Central memory CD8-positive, alpha-beta T cell (primary cell): ENCODE measurements around the gene CFD.
"Not testable (repeated sequence)": the region's sequence is repeated elsewhere in the genome, so short reads cannot be mapped to it uniquely, and the experiment has no call there.

Experiments
- ATAC-seq: fragments of 150-1000 bp; cut with Tn5 transposase; replicated peaks from 2 replicates; pipeline ENCODE4 v1.10.0; 2022; ENCODE audit warnings: mild to moderate bottlenecking, moderate FRiP score, moderate number of reproducible peaks; ENCODE audit not compliant: poor library complexity, severe bottlenecking; ENCODE audit errors: extremely low read depth
- DNase-seq, 2 donors: peaks; one replicate each; pipeline ENCODE4 v3.0.0; 2021; ENCODE audit warnings: low spot score in 2 of 2
- H3K27ac Mint-ChIP-seq: one replicate; pipeline ENCODE4 v1.8.0; 2022; ENCODE audit warnings: low read depth, mild to moderate bottlenecking, moderate library complexity, mixed read lengths
- H3K27me3 Mint-ChIP-seq: one replicate; pipeline ENCODE4 v1.8.0; 2022; ENCODE audit warnings: mixed read lengths
- H3K36me3 Mint-ChIP-seq: one replicate; pipeline ENCODE4 v1.8.0; 2022; ENCODE audit warnings: mild to moderate bottlenecking, moderate library complexity, mixed read lengths; ENCODE audit not compliant: insufficient read depth
- H3K4me1 Mint-ChIP-seq: one replicate; pipeline ENCODE4 v1.8.0; 2022; ENCODE audit warnings: mixed read lengths
- H3K4me3 Mint-ChIP-seq: one replicate; pipeline ENCODE4 v1.8.0; 2022; ENCODE audit warnings: mild to moderate bottlenecking, moderate library complexity, mixed read lengths
- H3K9me3 Mint-ChIP-seq: one replicate; pipeline ENCODE4 v1.8.0; 2022; ENCODE audit warnings: mixed read lengths

CFD gene

DNA sequence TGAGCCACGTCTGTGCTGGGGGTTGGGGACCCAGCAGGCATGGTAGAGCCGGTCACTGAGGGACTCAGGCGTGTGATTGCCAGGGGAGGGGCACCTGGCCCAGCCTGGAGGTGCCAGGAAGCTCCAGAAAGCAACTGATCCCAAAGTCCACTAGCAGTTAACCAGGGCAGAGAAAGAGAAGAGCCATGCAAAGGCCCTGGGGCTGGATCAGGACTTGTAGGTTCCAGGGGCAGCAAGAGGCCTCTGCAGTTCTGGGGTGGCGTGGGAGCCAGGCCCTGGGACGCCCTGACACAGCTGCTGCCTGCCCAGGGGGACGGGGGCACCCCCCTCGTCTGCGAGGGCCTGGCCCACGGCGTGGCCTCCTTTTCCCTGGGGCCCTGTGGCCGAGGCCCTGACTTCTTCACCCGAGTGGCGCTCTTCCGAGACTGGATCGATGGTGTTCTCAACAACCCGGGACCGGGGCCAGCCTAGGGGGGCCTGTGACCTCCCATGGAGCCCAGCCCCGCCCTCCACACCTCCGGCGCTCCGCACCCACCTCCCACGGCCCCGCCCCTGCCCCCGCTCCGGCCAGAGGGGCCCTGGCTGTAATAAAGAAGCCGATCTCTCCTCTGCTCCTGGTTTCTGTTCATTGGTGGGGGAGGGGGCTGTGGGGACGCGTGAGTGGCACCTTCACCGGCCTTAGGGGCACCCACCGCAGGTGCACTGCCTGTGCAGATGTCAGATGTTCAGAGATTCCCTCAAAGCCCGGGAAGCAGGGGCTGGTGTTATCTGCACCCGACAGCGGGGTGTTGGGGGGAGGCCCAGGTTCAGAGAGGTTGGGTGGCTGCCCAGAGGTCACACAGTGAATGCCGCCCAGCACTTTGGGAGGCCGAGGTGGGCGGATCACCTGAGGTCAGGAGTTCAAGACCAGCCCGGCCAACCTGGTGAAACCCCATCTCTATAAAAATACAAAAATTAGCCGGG, 27.8 kb upstream of the CFD start:
- peaks cover 3% of the 10 kb centered on the region for H3K36me3 Mint-ChIP-seq
- DNase-seq (no peak), ATAC-seq (no peak)
- H3K4me1 Mint-ChIP-seq: peaks cover 6% of the 10 kb centered on the region
- H3K9me3 Mint-ChIP-seq: no peaks in the 10 kb centered on the region
- H3K27me3 Mint-ChIP-seq: peaks cover 12% of the 10 kb centered on the region
- H3K4me3 Mint-ChIP-seq: no peak overlapping the region
- H3K27ac Mint-ChIP-seq: no peak overlapping the region

DNA sequence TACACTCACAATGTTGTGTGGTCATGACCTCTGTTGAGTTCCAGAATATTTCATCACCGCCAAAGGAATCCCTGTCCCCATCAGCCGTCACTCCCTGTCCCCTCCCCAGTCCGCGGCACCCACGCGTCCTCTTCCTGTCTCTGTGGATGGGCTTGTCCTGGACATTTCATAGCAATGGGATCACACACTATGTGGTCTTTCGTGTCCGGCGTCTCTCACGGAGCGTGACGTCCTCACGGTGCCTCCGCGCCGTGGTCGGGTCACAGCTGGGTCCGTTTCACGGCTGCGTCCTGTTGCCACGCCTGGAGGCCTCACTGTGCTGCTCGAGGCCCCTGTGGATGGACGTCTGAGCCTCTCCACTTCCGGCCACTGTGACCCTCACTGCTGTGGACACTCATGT, 25.2 kb upstream of the CFD start:
- Mint-ChIP-seq H3K9me3 (no peaks in the 10 kb centered on the region), H3K4me1 (peaks cover 6% of the 10 kb centered on the region), H3K36me3 (peaks cover 3% of the 10 kb centered on the region), H3K4me3 (no peak overlapping the region), H3K27me3 (peaks cover 19% of the 10 kb centered on the region), H3K27ac (no peak overlapping the region)
- no peak for ATAC-seq
- no peak for DNase-seq

DNA sequence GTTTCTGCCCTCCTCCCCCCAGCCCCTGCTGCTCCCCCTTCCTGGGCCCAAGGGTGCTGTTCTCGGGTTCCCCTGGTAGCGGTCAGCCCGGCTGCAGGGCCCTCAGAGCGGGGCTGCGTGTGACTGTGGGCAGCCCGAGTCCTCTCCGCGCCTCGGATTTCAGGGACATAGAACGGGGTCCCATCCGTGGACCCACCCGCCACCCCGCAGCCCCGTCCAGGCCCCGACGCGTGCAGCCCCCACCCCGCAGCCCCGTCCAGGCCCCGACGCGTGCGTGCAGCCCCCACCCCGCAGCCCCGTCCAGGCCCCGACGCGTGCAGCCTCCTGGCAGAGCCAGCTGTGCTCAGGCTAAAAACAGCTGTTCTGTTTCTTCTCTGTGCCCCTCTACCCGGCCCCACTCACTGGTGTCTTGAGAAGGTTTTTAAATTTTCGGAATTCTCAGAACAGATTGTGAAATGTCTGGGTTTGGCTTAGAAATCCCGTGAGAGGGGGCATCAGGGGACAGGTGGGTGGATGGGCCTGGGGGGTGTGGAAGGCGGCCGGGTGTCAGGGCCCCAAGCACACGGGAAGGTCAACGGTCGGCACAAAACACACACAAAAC, 24.2 kb upstream of the CFD start:
- H3K9me3 Mint-ChIP-seq: no peaks in the 10 kb centered on the region
- no peak overlapping the region for H3K4me3 Mint-ChIP-seq
- H3K36me3 Mint-ChIP-seq: peaks cover 5% of the 10 kb centered on the region
- ATAC-seq: no peak
- H3K4me1 Mint-ChIP-seq: peaks cover 6% of the 10 kb centered on the region
- H3K27me3 Mint-ChIP-seq: peaks cover 19% of the 10 kb centered on the region
- DNase-seq: no peak
- no peak overlapping the region for H3K27ac Mint-ChIP-seq

DNA sequence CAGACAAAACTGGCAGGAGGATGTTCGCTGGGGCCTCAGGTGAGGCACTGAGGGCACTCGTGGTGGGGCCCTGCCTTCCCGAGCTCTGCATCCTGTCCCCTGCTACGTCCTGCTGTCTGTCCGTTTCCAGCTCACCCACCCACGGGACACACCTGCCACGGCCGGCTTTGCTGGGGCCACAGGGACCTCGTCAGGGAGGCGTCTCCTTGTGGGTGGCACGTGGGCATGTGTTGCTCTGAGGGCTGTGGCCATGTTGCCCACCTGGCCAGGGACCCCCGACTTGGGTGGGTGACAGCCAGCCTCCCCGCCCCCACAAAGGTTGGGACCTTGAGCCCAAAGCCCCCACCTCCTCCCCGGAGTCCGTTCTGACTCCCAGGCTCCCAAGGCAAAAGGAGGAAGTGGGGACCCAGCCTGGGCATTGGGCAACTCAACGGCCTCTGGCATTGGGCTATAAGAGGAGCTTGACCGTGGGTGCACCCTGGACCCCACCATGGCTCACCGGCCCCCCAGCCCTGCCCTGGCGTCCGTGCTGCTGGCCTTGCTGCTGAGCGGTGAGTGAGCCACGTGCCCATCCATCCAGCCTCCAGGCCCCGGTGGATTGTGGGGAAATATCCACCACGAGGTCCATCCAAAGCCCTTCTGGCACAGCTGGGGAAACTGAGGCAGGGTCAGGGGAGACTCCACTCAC, 18.8 kb upstream of the CFD start, which contains the start of gene PRTN3:
Gene PRTN3 (plus strand): TSS at position 481 of the 688 bp plus-strand sequence. CDS start 10 bp downstream, at position 491.
- Mint-ChIP-seq H3K27me3 (peaks cover 54% of the 10 kb centered on the region), H3K4me1 (peaks cover 12% of the 10 kb centered on the region), H3K9me3 (peaks cover 5% of the 10 kb centered on the region), H3K36me3 (peaks cover 10% of the 10 kb centered on the region), H3K27ac (no peak within 1 kb of the TSS), H3K4me3 (no peak within 1 kb of the TSS)
- no peak for ATAC-seq
- DNase-seq: no peak

DNA sequence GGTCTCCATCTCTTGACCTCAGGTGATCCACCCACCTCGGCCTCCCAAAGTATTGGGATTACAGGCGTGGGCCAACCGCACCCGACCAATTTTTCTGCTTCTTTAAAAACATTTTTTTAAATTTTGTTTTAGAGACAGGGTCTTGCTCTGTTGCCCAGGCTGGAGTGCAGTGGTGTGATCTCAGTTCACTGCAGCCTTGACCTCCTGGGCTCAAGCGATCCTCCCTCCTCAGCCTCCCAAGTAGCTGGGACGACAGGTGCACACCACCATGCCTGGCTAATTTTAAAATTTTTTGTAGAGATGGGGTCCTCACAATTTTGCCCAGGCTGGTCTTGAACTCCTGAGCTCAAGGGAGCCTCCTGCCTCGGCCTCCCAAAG, 16.7 kb upstream of the CFD start:
- not testable (repeated sequence) for DNase-seq, H3K27ac Mint-ChIP-seq, ATAC-seq, H3K36me3 Mint-ChIP-seq, H3K9me3 Mint-ChIP-seq, H3K4me1 Mint-ChIP-seq, H3K4me3 Mint-ChIP-seq
- peaks cover 59% of the 10 kb centered on the region for H3K27me3 Mint-ChIP-seq

DNA sequence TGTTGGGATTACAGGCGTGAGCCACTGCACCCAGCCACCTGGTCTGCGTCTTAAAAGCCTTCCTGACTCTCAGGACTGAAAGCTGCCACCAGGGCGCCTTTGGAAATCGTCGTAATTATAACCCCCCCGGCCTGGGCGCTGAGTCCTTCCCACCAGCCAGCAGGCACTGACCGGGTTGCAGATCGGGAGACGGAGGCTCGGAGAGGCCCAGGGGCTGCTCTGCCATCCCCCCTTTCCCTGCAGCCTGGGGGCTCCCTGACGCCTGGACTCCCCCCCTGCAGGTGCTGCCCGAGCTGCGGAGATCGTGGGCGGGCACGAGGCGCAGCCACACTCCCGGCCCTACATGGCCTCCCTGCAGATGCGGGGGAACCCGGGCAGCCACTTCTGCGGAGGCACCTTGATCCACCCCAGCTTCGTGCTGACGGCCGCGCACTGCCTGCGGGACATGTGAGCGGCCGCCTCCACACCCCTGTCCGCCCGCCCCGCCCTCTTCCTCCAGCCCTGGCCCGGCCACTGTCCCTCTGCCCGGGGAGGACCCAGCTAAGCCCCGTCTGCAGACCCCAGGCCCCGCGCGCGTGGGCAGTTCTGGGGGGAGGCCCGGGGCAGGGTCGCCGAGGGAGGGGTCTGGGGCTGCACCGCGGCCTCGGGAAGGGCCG, 16.2 kb upstream of the CFD start:
- Mint-ChIP-seq H3K36me3 (peaks cover 9% of the 10 kb centered on the region), H3K4me3 (no peak overlapping the region)
- no peak for ATAC-seq

DNA sequence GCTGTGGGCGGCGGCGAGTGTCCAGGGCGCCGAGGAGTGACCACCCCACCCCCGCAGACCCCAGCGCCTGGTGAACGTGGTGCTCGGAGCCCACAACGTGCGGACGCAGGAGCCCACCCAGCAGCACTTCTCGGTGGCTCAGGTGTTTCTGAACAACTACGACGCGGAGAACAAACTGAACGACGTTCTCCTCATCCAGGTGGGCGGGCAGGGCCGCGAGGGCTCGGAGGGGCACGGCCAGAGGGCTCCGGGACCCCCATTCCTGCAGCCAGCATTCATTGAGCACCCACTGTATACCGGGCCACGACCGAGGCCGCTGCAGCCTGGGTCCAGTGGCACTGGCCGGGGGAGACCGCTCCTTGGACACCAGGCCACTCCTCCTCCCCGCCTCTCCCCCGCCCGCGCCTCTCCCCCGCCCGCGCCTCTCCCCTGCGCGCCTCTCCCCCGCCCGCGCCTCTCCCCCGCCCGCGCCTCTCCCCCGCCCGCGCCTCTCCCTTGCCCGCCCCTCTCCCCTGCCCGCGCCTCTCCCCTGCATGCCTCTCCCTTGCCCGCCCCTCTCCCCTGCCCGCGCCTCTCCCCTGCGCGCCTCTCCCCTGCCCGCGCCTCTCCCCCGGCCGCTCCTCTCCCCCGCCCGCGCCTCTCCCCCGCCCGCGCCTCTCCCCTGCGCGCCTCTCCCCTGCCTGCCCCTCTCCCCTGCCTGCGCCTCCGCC, 15.5 kb upstream of the CFD start:
- Mint-ChIP-seq H3K4me3 (no peak overlapping the region), H3K4me1 (peaks cover 6% of the 10 kb centered on the region), H3K36me3 (peaks cover 9% of the 10 kb centered on the region), H3K27me3 (peaks cover 71% of the 10 kb centered on the region), H3K27ac (no peak overlapping the region), H3K9me3 (peaks cover 5% of the 10 kb centered on the region)
- DNase-seq (no peak), ATAC-seq (no peak)

More for the DNA sequence above, 16.2 kb upstream of the CFD start:
- H3K27ac Mint-ChIP-seq: no peak overlapping the region
- DNase-seq: no peak
- H3K9me3 Mint-ChIP-seq: peaks cover 5% of the 10 kb centered on the region
- peaks cover 64% of the 10 kb centered on the region for H3K27me3 Mint-ChIP-seq
- peaks cover 6% of the 10 kb centered on the region for H3K4me1 Mint-ChIP-seq

DNA sequence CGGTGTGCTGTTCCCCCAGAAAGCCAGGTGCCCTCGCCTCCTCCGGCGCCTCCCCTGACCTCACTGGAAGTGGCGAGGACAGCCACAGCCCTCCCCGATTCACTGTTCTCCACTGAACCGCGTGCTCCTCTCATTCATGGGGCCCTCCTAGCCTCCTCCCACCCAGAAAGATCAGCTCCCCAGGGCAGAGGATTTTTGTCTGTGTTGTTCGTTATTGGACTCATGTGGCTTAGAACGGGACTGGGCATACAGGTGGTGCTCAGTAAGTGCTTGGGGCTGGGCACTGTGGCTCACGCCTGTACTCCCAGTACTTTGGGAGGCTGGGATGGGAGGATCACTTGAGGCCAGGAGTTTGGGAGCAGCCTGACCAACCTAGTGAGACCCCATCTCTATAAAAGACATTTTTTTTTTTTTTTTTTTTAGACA, 14.9 kb upstream of the CFD start:
- Mint-ChIP-seq H3K27me3 (peaks cover 76% of the 10 kb centered on the region), H3K4me3 (no peak overlapping the region), H3K36me3 (peaks cover 7% of the 10 kb centered on the region), H3K27ac (no peak overlapping the region), H3K9me3 (peaks cover 5% of the 10 kb centered on the region), H3K4me1 (peaks cover 6% of the 10 kb centered on the region)
- DNase-seq (no peak), ATAC-seq (peak; percentile 52)

DNA sequence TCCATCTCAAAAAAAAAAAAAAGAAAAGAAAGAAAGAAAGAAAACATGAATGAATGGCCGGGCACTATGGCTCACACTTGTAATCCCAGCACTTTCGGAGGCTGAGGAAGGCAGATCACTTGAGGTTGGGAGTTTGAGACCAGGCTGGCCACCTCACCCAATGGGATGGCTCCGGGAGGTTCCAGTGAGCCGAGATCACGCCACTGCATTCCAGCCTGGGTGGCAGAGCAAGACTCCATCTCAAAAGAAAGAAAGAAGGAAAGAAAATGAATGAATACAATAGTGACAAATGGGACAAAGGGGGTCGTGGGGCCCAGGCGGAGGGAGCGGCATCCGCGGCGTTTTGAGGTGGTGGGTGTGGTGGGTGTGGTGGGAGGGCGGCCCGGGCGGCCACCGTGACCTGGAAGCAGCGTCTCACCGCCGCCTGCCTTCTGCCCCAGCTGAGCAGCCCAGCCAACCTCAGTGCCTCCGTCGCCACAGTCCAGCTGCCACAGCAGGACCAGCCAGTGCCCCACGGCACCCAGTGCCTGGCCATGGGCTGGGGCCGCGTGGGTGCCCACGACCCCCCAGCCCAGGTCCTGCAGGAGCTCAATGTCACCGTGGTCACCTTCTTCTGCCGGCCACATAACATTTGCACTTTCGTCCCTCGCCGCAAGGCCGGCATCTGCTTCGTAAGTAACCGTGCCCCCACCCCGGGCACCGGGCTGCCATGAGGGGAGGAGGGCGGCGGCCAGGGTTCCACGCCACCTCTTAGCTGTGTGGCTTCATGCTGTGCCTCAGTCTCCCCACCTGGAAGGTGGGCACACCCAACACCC, 13.6 kb upstream of the CFD start:
- ATAC-seq: no peak
- DNase-seq: no peak
- Mint-ChIP-seq H3K9me3 (peaks cover 5% of the 10 kb centered on the region), H3K27ac (no peak overlapping the region), H3K36me3 (peaks cover 7% of the 10 kb centered on the region), H3K4me3 (no peak overlapping the region), H3K4me1 (peaks cover 6% of the 10 kb centered on the region), H3K27me3 (peaks cover 80% of the 10 kb centered on the region)

DNA sequence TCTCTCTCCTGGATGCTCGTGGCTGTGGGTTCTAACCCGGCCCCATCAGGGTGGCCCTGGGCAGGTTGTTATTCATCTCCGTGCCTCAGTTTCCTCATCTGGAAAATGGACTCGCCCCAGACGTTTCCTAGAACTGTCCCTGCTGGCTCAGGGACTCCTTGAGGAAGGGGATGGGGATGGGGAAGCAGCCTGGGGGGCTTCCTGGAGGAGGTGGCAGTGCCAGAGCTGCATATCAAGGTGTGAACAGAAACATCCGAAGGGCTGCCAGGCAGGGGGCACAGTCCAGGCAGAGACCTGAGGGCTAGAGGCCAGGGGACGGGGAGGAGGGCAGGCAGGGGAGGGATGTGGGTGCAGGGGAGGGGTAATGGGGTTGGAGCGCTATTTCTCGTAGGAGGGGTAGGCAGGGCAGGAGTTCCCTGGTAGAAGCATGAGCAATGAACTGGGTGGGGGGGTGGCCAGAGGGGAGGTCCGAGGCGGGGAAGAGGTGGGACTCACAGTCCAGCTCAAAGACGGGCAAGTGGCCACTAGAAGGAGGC, 11.0 kb upstream of the CFD start:
- ATAC-seq: no peak
- Mint-ChIP-seq H3K4me1 (peaks cover 6% of the 10 kb centered on the region), H3K27ac (no peak overlapping the region), H3K9me3 (no peaks in the 10 kb centered on the region), H3K27me3 (peaks cover 62% of the 10 kb centered on the region), H3K36me3 (peaks cover 4% of the 10 kb centered on the region), H3K4me3 (no peak overlapping the region)
- DNase-seq: no peak

DNA sequence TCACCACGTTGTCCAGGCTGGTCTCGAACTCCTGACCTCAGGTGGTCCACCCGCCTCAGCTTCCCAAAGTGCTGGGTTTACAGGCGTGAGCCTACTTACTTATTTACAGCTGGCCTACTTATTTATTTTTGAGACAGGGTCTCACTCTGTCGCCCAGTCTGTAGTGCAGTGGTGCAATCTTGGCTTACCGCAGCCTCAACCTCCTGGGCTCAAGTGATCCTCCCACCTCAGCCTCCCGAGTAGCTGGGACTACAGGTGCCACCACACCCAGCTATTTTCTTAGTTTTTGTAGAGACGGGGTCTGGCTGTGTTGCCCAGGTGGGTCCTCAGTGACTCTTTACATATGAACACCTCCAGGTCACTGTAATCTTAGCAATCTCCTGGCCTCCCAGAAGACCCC, 10.3 kb upstream of the CFD start:
- not testable (repeated sequence) for ATAC-seq, H3K9me3 Mint-ChIP-seq, DNase-seq, H3K4me3 Mint-ChIP-seq, H3K36me3 Mint-ChIP-seq, H3K4me1 Mint-ChIP-seq, H3K27ac Mint-ChIP-seq
- H3K27me3 Mint-ChIP-seq: peaks cover 58% of the 10 kb centered on the region
